Measurements from ENCODE around the gene GNG4.

DNA sequence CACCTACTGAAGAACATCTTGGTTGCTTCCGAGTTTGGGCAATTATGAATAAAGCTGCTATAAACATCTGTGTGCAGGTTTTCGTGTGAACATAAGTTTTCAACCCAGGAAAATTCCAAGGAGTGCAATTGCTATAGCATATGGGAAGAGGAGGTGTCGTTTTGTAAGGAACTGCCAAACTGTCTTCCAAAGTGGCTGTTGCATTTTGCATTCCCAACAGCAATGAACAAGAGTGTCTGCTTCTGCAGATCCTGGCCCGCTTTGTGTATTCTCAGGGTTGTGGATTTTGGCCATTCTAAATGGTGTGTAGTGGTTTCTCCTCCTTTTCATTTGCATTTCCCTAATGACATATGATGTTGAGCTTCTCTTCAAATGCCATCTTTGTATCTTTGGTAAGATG lies 23.8 kb downstream of the GNG4 start:
- no peak for TF ChIP-seq POLR2AphosphoS5 (IDR thresholded peaks at IDR 0.05; ENCODE audit: low read depth, low read length)
- no peak for TF ChIP-seq POLR2A (IDR thresholded peaks at IDR 0.05; ENCODE audit: low read depth, low read length)
- TF ChIP-seq TAF1 (IDR thresholded peaks at IDR 0.05; ENCODE audit: low read depth, low read length), result no peak
- TF ChIP-seq SPI1 (IDR thresholded peaks at IDR 0.05; ENCODE audit: low read depth, low read length), result no peak
- no peak for TF ChIP-seq POU2F2 (IDR thresholded peaks at IDR 0.05; ENCODE audit: low read depth, low read length)
